ENCODE data around the gene JPH2. TPM values are rescaled to one million over a fixed set of nuclear protein-coding genes. Genes with fewer than 3 reads are reported as not detected.

Gene JPH2
- total RNA-seq, 1 donor from 2014 or later = 4.9 TPM

- Mint-ChIP-seq H3K27ac (no peak overlapping the region), H3K27me3 (peaks cover 3% of the 10 kb centered on the region), H3K4me1 (ENCODE audit: unreplicated experiment) (no peaks in the 10 kb centered on the region), H3K36me3 (no peaks in the 10 kb centered on the region), H3K9me3 (no peaks in the 10 kb centered on the region), H3K4me3 (no peak overlapping the region)
- no peak for TF ChIP-seq CTCF (conservative IDR thresholded peaks at IDR 0.05)
- no peak for DNase-seq (ENCODE audit: extremely low spot score, unreplicated experiment)
These were observed 44.9 kb upstream of the JPH2 start for GRCh38 chr20:44231713-44232468.

- H3K36me3 Mint-ChIP-seq = no peaks in the 10 kb centered on the region
- DNase-seq (ENCODE audit: extremely low spot score, unreplicated experiment) = no peak
- H3K27ac Mint-ChIP-seq = no peak overlapping the region
- H3K27me3 Mint-ChIP-seq = peaks cover 3% of the 10 kb centered on the region
- no peaks in the 10 kb centered on the region for H3K4me1 Mint-ChIP-seq (ENCODE audit: unreplicated experiment)
- no peak for TF ChIP-seq CTCF (conservative IDR thresholded peaks at IDR 0.05)
- H3K9me3 Mint-ChIP-seq = no peaks in the 10 kb centered on the region
- no peak overlapping the region for H3K4me3 Mint-ChIP-seq
These were observed 44.2 kb upstream of the JPH2 start for GRCh38 chr20:44231193-44231592.

GRCh38 chr20:44228465-44229258 lies 41.7 kb upstream of the JPH2 start:
- H3K9me3 Mint-ChIP-seq = no peaks in the 10 kb centered on the region
- no peak for DNase-seq (ENCODE audit: extremely low spot score, unreplicated experiment)
- TF ChIP-seq CTCF (conservative IDR thresholded peaks at IDR 0.05) = no peak
- no peak overlapping the region for H3K4me3 Mint-ChIP-seq
- no peaks in the 10 kb centered on the region for H3K36me3 Mint-ChIP-seq
- H3K27me3 Mint-ChIP-seq = peaks cover 3% of the 10 kb centered on the region
- no peaks in the 10 kb centered on the region for H3K4me1 Mint-ChIP-seq (ENCODE audit: unreplicated experiment)
- no peak overlapping the region for H3K27ac Mint-ChIP-seq

- peaks cover 2% of the 10 kb centered on the region for H3K4me1 Mint-ChIP-seq (ENCODE audit: unreplicated experiment)
These were observed 37.6 kb upstream of the JPH2 start for GRCh38 chr20:44224637-44225036.

DNA sequence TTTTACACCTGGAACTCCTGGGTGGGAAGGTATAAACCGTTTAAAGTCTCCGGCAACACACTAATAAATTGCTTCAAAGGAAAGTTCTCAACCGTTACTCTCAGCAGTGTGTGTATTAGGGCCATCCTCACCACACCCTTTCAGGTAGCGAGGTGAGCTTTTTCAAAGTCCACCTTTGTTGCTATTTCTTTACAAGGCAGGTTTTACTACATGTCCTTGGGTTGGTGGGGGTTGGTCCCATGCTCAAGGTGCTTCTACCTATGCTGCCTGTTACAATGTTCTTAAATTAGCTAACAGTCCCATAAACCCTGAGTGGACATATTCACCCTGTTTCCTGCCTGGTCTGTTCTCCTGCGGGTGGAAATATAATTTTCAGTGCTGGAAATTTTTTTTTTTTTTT lies 36.7 kb upstream of the JPH2 start:
- no peaks in the 10 kb centered on the region for H3K9me3 Mint-ChIP-seq
- no peaks in the 10 kb centered on the region for H3K36me3 Mint-ChIP-seq
- no peak overlapping the region for H3K27ac Mint-ChIP-seq
- no peak for TF ChIP-seq CTCF (conservative IDR thresholded peaks at IDR 0.05)
- peaks cover 9% of the 10 kb centered on the region for H3K4me1 Mint-ChIP-seq (ENCODE audit: unreplicated experiment)
- no peak for DNase-seq (ENCODE audit: extremely low spot score, unreplicated experiment)
- H3K4me3 Mint-ChIP-seq = no peak overlapping the region
- H3K27me3 Mint-ChIP-seq = no peaks in the 10 kb centered on the region

More at GRCh38 chr20:44224637-44225036, 37.6 kb upstream of the JPH2 start:
- TF ChIP-seq CTCF (conservative IDR thresholded peaks at IDR 0.05) = no peak
- Mint-ChIP-seq H3K27ac (no peak overlapping the region), H3K36me3 (no peaks in the 10 kb centered on the region), H3K9me3 (no peaks in the 10 kb centered on the region), H3K27me3 (no peaks in the 10 kb centered on the region), H3K4me3 (no peak overlapping the region)
- no peak for DNase-seq (ENCODE audit: extremely low spot score, unreplicated experiment)

All from type B pancreatic cell (in vitro differentiated cells).